Thyroid gland (tissue), 4 donors: ENCODE data around the gene TEX35.

Experiments used
- POLR2A ChIP-seq, 2 donors: fragments of 450-650 bp; IDR thresholded peaks; one replicate each; pipeline ENCODE4 v1.6.1; 2017; ENCODE audit warnings: antibody characterized with exemption in 2 of 2, mild to moderate bottlenecking in 2 of 2, moderate library complexity in 1 of 2
- TF ChIP-seq, protein P1 (sequence below), 6 experiments: fragments of 200-600 bp in 3 of 6; fragments of 450-650 bp in 3 of 6; sonication (generic) in 3 of 6; IDR thresholded peaks; one replicate each; pipeline ENCODE4 v1.5.1; 2016 to 2019; ENCODE audit warnings: antibody characterized with exemption in 6 of 6, mild to moderate bottlenecking in 2 of 6, inconsistent platforms in 1 of 6, moderate library complexity in 1 of 6

DNA sequence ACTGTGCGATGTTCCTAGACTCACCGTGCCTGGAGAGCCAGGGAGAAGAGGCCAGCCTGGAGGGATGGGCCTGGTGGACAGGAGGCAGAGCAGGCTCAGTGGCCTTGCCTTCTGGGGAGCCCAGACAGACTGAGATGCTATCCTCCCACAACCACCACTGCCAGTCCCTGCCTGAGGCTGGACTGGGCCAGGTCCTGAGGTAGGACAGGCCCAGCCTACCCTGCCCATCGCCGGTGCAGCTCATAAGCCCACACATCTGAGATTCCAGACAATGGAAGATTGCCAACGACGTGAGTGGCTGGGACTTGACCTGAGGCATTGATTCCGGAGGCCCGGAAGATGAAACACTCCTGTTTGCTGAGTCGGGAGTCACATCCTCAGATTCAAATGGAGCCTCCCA lies 21.9 kb upstream of the TEX35 start:
- TF ChIP-seq, protein P1, sequence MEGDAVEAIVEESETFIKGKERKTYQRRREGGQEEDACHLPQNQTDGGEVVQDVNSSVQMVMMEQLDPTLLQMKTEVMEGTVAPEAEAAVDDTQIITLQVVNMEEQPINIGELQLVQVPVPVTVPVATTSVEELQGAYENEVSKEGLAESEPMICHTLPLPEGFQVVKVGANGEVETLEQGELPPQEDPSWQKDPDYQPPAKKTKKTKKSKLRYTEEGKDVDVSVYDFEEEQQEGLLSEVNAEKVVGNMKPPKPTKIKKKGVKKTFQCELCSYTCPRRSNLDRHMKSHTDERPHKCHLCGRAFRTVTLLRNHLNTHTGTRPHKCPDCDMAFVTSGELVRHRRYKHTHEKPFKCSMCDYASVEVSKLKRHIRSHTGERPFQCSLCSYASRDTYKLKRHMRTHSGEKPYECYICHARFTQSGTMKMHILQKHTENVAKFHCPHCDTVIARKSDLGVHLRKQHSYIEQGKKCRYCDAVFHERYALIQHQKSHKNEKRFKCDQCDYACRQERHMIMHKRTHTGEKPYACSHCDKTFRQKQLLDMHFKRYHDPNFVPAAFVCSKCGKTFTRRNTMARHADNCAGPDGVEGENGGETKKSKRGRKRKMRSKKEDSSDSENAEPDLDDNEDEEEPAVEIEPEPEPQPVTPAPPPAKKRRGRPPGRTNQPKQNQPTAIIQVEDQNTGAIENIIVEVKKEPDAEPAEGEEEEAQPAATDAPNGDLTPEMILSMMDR (IDR thresholded peaks at IDR 0.05): no peak
- no peak for TF ChIP-seq POLR2A (IDR thresholded peaks at IDR 0.05)
